Activated naive CD4-positive, alpha-beta T cell treated with anti-CD3 and anti-CD28 coated beads for 36 hours (primary cell): Measurements from ENCODE around the gene LTBP2. TPM values are rescaled to one million over a fixed set of nuclear protein-coding genes. Genes with fewer than 3 reads are reported as not detected.

Source experiments
- CTCF ChIA-PET: fragments of 350-600 bp; sonication (Branson Sonifier 250); formaldehyde crosslinking; loops from one replicate; lab custom pipeline; 2021; ENCODE audit warnings: antibody characterized with exemption; lab: Charles Lee
- DNase-seq: peaks from one replicate; pipeline ENCODE4 v3.0.0-alpha.2; 2020
- H3K27ac Mint-ChIP-seq: one replicate; pipeline ENCODE4 v1.8.0; 2021; ENCODE audit warnings: mild to moderate bottlenecking, mixed read lengths
- H3K27me3 Mint-ChIP-seq: one replicate; pipeline ENCODE4 v1.8.0; 2021; ENCODE audit warnings: low read depth, mixed read lengths
- H3K36me3 Mint-ChIP-seq: one replicate; pipeline ENCODE4 v1.8.0; 2021; ENCODE audit warnings: low read depth, mixed read lengths
- H3K4me1 Mint-ChIP-seq: one replicate; pipeline ENCODE4 v1.8.0; 2021; ENCODE audit warnings: low read depth, mixed read lengths
- H3K4me3 Mint-ChIP-seq: one replicate; pipeline ENCODE4 v1.8.0; 2021; ENCODE audit warnings: mild to moderate bottlenecking, moderate library complexity, mixed read lengths
- H3K9me3 Mint-ChIP-seq: one replicate; pipeline ENCODE4 v1.8.0; 2021; ENCODE audit warnings: mixed read lengths
- intact Hi-C: fragments of 100-400 bp; cut with micrococcal nuclease; formaldehyde crosslinking; loops from one replicate; pipeline ENCODE4 v1.15.1; 2023
- total RNA-seq, 2 experiments: library from RNA; stranded (reverse); gene quantifications; one replicate each; pipeline ENCODE4 v1.2.3, GENCODE V29; 2021

Gene LTBP2
- total RNA-seq, 2 experiments from 2014 or later = 0.32 to 0.55 TPM

GRCh38 chr14:74594029-74594428 lies 18.0 kb downstream of the LTBP2 start:
- no peaks in the 10 kb centered on the region for H3K4me1 Mint-ChIP-seq
- intact Hi-C loops = no loop called here
- H3K27ac Mint-ChIP-seq = no peak overlapping the region
- H3K9me3 Mint-ChIP-seq = no peaks in the 10 kb centered on the region
- no peak overlapping the region for H3K4me3 Mint-ChIP-seq
- H3K36me3 Mint-ChIP-seq = no peaks in the 10 kb centered on the region
- no peaks in the 10 kb centered on the region for H3K27me3 Mint-ChIP-seq
- DNase-seq = no peak
- CTCF ChIA-PET = no interaction called here

DNA sequence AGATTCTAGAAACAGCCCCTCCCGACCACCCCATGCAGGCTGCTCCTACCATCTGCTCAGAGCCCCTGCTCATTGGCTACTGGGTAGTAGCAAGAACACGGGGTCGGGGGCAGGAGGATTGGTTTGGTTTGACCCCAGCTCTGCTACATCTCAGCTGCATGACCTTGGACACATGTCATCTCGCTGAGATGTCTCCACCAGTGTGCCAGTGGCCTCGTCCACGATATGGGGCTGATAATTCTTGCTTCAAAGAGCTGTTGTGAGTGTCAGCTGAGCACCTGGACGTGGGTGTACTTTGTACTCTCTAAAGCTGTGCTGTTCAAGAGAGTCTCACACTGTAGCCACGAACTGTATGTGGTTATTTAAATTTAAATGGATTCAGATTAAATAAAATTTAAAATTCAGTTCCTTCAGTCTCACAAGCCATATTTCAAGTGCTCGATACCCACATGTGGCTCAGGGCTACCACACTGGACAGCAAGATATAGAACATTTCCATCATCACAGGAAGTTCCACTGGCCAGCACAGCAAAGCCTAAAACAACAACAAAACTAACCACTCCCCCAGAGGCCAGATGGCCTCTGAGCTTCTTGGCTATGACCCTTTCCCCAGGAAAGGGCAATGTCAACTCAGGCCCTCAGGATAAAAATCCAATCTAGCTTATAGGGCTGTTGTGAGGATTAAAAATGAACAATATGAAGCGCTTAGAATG lies 18.6 kb downstream of the LTBP2 start:
- H3K27me3 Mint-ChIP-seq = no peaks in the 10 kb centered on the region
- CTCF ChIA-PET = no interaction called here
- intact Hi-C loops = no loop called here
- H3K4me1 Mint-ChIP-seq = no peaks in the 10 kb centered on the region
- no peak overlapping the region for H3K4me3 Mint-ChIP-seq
- H3K36me3 Mint-ChIP-seq = no peaks in the 10 kb centered on the region
- DNase-seq = no peak
- no peak overlapping the region for H3K27ac Mint-ChIP-seq
- H3K9me3 Mint-ChIP-seq = no peaks in the 10 kb centered on the region

- Mint-ChIP-seq H3K36me3 (no peaks in the 10 kb centered on the region), H3K27me3 (no peaks in the 10 kb centered on the region), H3K27ac (no peak overlapping the region), H3K4me3 (no peak overlapping the region), H3K4me1 (no peaks in the 10 kb centered on the region), H3K9me3 (no peaks in the 10 kb centered on the region)
- DNase-seq = no peak
- CTCF ChIA-PET = interaction anchor here (0.6 to 0.7 kb wide), 2 partner anchors 153 to 254 kb away, joined by 3 read pairs; no protein-coding TSS in a partner anchor
- intact Hi-C loops = no loop called here
Measured at GRCh38 chr14:74592476-74593201, 19.4 kb downstream of the LTBP2 start.

DNA sequence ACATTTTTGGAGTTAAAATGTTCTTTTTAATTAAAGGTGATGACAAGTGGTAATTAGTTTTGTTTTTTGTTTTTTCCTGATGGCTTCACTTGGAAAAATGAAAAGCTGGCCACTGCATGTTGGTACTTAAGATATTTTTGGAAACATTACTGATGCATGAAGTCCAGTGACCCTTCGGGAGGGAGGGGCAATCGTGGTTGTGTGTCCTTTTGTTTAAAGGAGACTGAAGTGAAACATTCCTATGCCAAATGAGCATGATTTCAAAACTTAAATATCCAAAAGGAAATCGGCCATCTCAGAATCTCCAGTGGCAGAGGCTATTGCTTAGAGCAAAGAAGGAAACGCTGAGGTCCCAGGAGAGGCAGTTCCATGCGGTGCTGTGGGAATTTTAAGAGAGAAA lies 20.1 kb downstream of the LTBP2 start:
- intact Hi-C loops = no loop called here
- Mint-ChIP-seq H3K4me3 (no peak overlapping the region), H3K36me3 (no peaks in the 10 kb centered on the region), H3K27me3 (no peaks in the 10 kb centered on the region), H3K27ac (no peak overlapping the region), H3K9me3 (no peaks in the 10 kb centered on the region), H3K4me1 (no peaks in the 10 kb centered on the region)
- DNase-seq = no peak
- CTCF ChIA-PET = interaction anchor here (0.7 kb wide), 1 partner anchor 253 kb away, joined by 3 read pairs; no protein-coding TSS in a partner anchor

GRCh38 chr14:74591394-74591793 lies 20.6 kb downstream of the LTBP2 start:
- CTCF ChIA-PET = no interaction called here
- DNase-seq = no peak
- H3K4me3 Mint-ChIP-seq = no peak overlapping the region
- intact Hi-C loops = no loop called here
- no peaks in the 10 kb centered on the region for H3K36me3 Mint-ChIP-seq
- no peaks in the 10 kb centered on the region for H3K4me1 Mint-ChIP-seq
- no peaks in the 10 kb centered on the region for H3K27me3 Mint-ChIP-seq
- no peak overlapping the region for H3K27ac Mint-ChIP-seq
- H3K9me3 Mint-ChIP-seq = no peaks in the 10 kb centered on the region

DNA sequence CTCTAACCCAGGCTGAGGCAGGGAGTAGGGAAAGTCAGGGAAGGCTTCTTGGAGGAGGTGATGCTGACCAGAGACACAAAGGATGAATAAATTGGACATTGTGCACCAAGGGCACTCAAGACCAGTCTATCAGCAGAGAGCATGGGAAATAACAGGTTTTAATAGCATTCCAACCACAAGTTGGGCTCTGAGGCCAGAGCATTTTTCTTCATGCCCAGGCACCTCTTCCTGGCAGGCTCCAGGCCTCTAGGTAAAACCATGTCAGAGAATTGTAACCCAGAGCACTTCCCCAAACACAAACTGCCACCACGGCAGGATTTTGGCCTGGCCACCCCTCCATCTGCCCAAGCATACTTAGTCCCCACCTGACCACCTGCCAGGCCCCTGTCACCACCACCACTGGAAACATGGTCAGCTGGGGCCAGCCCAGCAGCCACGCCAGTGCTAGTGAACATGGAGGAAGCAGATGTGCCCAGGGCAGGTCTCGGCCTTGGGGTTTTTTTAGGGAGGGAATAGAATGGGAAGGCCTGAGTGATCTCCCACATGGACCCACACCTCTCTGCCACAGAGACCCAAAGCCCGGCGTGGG lies 22.7 kb downstream of the LTBP2 start:
- Mint-ChIP-seq H3K4me3 (no peak overlapping the region), H3K4me1 (no peaks in the 10 kb centered on the region), H3K27me3 (no peaks in the 10 kb centered on the region), H3K36me3 (no peaks in the 10 kb centered on the region), H3K9me3 (no peaks in the 10 kb centered on the region), H3K27ac (no peak overlapping the region)
- CTCF ChIA-PET = no interaction called here
- intact Hi-C loops = no loop called here
- no peak for DNase-seq

GRCh38 chr14:74587363-74587707 lies 24.7 kb downstream of the LTBP2 start:
- no peak overlapping the region for H3K4me3 Mint-ChIP-seq
- H3K27ac Mint-ChIP-seq = no peak overlapping the region
- CTCF ChIA-PET = no interaction called here
- intact Hi-C loops = no loop called here
- H3K9me3 Mint-ChIP-seq = no peaks in the 10 kb centered on the region
- H3K27me3 Mint-ChIP-seq = no peaks in the 10 kb centered on the region
- no peak for DNase-seq
- H3K4me1 Mint-ChIP-seq = peaks cover 12% of the 10 kb centered on the region
- H3K36me3 Mint-ChIP-seq = no peaks in the 10 kb centered on the region

- H3K36me3 Mint-ChIP-seq = no peaks in the 10 kb centered on the region
- H3K27ac Mint-ChIP-seq = no peak overlapping the region
- CTCF ChIA-PET = interaction anchor here (0.6 kb wide), 1 partner anchor 258 kb away, joined by 4 read pairs; no protein-coding TSS in a partner anchor
- no peak overlapping the region for H3K4me3 Mint-ChIP-seq
- peaks cover 15% of the 10 kb centered on the region for H3K4me1 Mint-ChIP-seq
- no peaks in the 10 kb centered on the region for H3K27me3 Mint-ChIP-seq
- no peaks in the 10 kb centered on the region for H3K9me3 Mint-ChIP-seq
- intact Hi-C loops = no loop called here
- DNase-seq = no peak
Measured at GRCh38 chr14:74586681-74587362, 25.2 kb downstream of the LTBP2 start.

DNA sequence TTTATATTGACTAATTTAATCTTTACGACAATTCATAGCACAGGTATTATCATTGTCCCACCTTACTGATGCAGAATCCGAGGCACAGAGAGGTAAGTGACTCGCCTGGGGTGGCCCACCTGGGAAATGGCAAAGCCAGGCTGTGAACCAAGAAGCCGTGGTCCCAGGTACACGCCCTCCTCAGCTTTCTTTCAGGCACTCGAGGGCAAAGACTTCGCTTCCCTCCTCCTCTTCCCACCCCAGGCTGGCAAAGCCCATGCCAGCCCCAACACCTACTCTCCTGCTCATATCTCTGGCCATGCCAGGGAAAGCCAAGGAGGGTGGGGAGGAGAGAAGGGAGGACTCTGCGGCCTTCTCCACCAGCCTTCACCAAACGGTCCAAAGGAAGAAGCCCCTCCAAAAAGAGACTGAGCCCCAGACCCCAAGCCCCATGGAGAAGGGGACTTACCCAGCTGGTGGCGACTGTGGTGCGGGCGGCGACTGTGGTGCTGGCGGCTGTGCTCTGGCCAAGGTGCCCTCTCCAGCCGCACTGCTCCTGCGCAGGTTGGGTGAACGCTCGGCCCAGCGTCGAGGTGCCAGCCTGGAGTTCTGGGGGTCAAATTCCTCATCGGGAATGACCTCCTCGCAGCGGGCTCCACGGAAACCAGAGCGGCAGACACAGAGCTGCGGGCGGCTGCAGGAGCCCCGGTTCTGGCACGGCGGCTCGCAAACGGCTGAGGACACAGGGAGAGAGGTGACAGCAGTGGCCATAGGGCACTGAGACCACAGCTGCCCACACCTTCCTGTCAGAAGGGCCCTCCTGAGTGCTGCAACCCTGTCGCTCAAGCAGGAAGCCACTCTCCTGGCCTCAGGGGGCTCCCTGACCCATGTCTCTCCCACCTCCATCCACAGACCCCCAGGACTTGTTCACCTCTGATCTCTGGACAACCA lies 26.4 kb downstream of the LTBP2 start:
- Mint-ChIP-seq H3K4me3 (no peak overlapping the region), H3K9me3 (no peaks in the 10 kb centered on the region), H3K27me3 (no peaks in the 10 kb centered on the region), H3K27ac (no peak overlapping the region), H3K36me3 (no peaks in the 10 kb centered on the region), H3K4me1 (peaks cover 15% of the 10 kb centered on the region)
- CTCF ChIA-PET = interaction anchor here (0.6 kb wide), 2 partner anchors 205 to 257 kb away, joined by 3 to 4 read pairs; no protein-coding TSS in a partner anchor
- DNase-seq = no peak
- intact Hi-C loops = no loop called here

DNA sequence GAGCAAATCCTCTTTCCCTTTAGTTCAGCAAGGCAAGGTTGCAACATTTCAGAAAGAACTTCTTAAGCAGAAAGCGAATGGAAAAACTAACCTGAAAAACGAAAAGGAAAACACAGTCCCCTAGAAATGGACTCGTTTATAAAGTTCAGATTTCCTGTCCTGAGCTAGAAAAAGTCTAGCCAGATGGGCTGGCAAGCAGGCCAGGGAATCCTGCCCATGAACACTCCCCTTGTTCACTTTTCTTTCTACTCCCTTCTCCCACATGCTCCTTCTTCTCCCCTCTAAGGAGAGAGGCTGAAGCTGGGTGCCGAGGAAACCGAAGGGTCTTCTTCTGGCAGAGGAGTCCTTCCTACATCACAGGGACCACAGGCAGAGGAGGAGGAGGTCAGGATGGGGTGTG lies 27.1 kb downstream of the LTBP2 start:
- peaks cover 19% of the 10 kb centered on the region for H3K4me1 Mint-ChIP-seq
- intact Hi-C loops = loop anchor here (1.0 kb wide), 1 partner anchor 24 kb away; no protein-coding TSS in a partner anchor
- no peaks in the 10 kb centered on the region for H3K9me3 Mint-ChIP-seq
- no peak for DNase-seq
- no peaks in the 10 kb centered on the region for H3K36me3 Mint-ChIP-seq
- CTCF ChIA-PET = no interaction called here
- H3K27me3 Mint-ChIP-seq = no peaks in the 10 kb centered on the region
- no peak overlapping the region for H3K4me3 Mint-ChIP-seq
- H3K27ac Mint-ChIP-seq = no peak overlapping the region

- H3K4me1 Mint-ChIP-seq = peaks cover 30% of the 10 kb centered on the region
- H3K4me3 Mint-ChIP-seq = no peak overlapping the region
- CTCF ChIA-PET = interaction anchor here (1.1 to 1.2 kb wide), 2 partner anchors 25 to 90 kb away, joined by 3 read pairs; partner anchors contain the start of gene ISCA2
- intact Hi-C loops = loop anchor here (1.0 kb wide), 1 partner anchor 25 kb away; no protein-coding TSS in a partner anchor
- no peaks in the 10 kb centered on the region for H3K27me3 Mint-ChIP-seq
- H3K36me3 Mint-ChIP-seq = no peaks in the 10 kb centered on the region
- peak; percentile 75 for DNase-seq
- no peaks in the 10 kb centered on the region for H3K9me3 Mint-ChIP-seq
- H3K27ac Mint-ChIP-seq = no peak overlapping the region
Measured at GRCh38 chr14:74583689-74584434, 28.2 kb downstream of the LTBP2 start.
